Tongue (tissue), 2 donors: ENCODE measurements around the gene OR52E5. TPM values are rescaled to one million over a fixed set of nuclear protein-coding genes. Genes with fewer than 3 reads are reported as not detected.

Experiments used
- DNase-seq: peaks from one replicate; pipeline ENCODE4 v3.0.0-alpha.2; 2015
- total RNA-seq: library from RNA; depleted of rRNA; stranded (reverse); fragments of >200 nt; gene quantifications from one replicate; pipeline ENCODE4 v1.2.3, GENCODE V29; 2014

The OR52E5 gene
- total RNA-seq, 1 donor from 2014 or later: not detected

GRCh38 chr11:5933116-5933515 lies 40.1 kb downstream of the OR52E5 start:
- no peak for DNase-seq

GRCh38 chr11:5937868-5938602 lies 45.0 kb downstream of the OR52E5 start:
- no peak for DNase-seq

GRCh38 chr11:5938603-5938965 lies 45.6 kb downstream of the OR52E5 start:
- DNase-seq: no peak

GRCh38 chr11:5940748-5941147 lies 47.7 kb downstream of the OR52E5 start:
- no peak for DNase-seq

- DNase-seq: no peak
Measured at GRCh38 chr11:5941951-5942350, 48.9 kb downstream of the OR52E5 start, which contains the start of gene OR56A3. OR56A3 (plus strand) TSS chr11:5942251; CDS start chr11:5947347, 5,096 bp downstream.

Other genes with a start within 250 kb of the OR52E5 start
- 16.3 TPM for gene TRIM5, start 208.1 kb upstream of the OR52E5 start, total RNA-seq
- 13.4 TPM for gene TRIM22, start 203.4 kb upstream of the OR52E5 start, total RNA-seq
- gene OR56B1, start 156.8 kb upstream of the OR52E5 start, total RNA-seq: 0.10 TPM
- not detected for gene OR52N4, start 139.0 kb upstream of the OR52E5 start, total RNA-seq
- gene OR52N5, start 109.9 kb upstream of the OR52E5 start, total RNA-seq: not detected
- gene OR52N1, start 101.9 kb upstream of the OR52E5 start, total RNA-seq: not detected
- gene OR52N2, start 84.3 kb upstream of the OR52E5 start, total RNA-seq: not detected
- gene OR52E6, start 51.3 kb upstream of the OR52E5 start, total RNA-seq: not detected
- gene OR52E8, start 35.5 kb upstream of the OR52E5 start, total RNA-seq: not detected
- not detected for gene OR52E4, start 12.6 kb upstream of the OR52E5 start, total RNA-seq
- not detected for gene OR56A3, start 49.0 kb downstream of the OR52E5 start, total RNA-seq
- not detected for gene OR56A5, start 75.3 kb downstream of the OR52E5 start, total RNA-seq
- not detected for gene OR52L1, start 93.8 kb downstream of the OR52E5 start, total RNA-seq
- gene OR56A4, start 113.7 kb downstream of the OR52E5 start, total RNA-seq: not detected
- under 0.01 TPM for gene OR56A1, start 137.6 kb downstream of the OR52E5 start, total RNA-seq
- gene OR56B4, start 214.5 kb downstream of the OR52E5 start, total RNA-seq: not detected